WI38 (cell line): ENCODE results near the gene TIMP4.

Experiments used
- H3K4me3 ChIP-seq: 2 replicates; pipeline ENCODE4 v1.5.1; 2011; ENCODE audit warnings: low read depth, mild to moderate bottlenecking, control low read depth, low read length
- CTCF ChIP-seq: IDR thresholded peaks from 2 replicates; pipeline ENCODE4 v1.5.1; 2012; ENCODE audit warnings: low read depth, mild to moderate bottlenecking, control low read depth, low read length

TIMP4 gene

GRCh38 chr3:12179441-12179840 lies 20.7 kb upstream of the TIMP4 start:
- H3K4me3 ChIP-seq: no peak overlapping the region
- TF ChIP-seq CTCF: no peak

DNA sequence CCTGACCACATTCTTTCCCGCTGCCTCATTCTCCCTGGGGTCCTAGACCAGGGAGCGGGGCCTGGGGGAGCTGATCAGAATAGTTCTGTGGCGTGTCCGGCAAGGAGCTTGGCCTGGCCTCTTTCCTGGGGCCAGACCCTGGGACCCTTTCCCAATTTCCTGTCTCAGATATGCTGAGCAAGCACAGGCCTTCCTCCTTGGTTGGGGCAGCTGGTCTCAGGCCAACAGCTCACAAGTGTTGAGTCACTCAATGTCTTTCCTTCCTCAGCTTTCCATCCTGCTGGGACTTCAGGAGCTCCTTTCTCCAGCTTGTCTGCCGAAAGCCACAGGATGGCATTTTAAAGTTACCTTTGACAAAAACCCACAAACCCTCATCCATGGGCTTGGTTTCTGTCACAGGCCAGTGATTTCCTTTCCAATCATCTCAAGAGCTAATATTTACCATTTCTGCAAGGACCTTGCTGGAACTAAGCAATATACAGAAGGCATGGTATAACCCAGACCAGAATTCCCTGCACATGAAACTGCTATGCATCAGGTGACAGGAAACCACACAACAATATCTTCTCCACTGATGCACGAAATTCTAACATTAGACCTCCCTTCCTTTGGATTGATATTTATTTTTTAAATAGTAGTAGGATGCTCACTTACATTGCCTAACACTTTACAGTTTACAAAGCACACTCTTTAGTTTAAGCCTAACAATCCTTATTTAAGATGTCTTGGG lies 19.5 kb upstream of the TIMP4 start:
- TF ChIP-seq CTCF: no peak
- H3K4me3 ChIP-seq: no peak overlapping the region

GRCh38 chr3:12177126-12177525 lies 18.4 kb upstream of the TIMP4 start:
- no peak overlapping the region for H3K4me3 ChIP-seq
- no peak for TF ChIP-seq CTCF

DNA sequence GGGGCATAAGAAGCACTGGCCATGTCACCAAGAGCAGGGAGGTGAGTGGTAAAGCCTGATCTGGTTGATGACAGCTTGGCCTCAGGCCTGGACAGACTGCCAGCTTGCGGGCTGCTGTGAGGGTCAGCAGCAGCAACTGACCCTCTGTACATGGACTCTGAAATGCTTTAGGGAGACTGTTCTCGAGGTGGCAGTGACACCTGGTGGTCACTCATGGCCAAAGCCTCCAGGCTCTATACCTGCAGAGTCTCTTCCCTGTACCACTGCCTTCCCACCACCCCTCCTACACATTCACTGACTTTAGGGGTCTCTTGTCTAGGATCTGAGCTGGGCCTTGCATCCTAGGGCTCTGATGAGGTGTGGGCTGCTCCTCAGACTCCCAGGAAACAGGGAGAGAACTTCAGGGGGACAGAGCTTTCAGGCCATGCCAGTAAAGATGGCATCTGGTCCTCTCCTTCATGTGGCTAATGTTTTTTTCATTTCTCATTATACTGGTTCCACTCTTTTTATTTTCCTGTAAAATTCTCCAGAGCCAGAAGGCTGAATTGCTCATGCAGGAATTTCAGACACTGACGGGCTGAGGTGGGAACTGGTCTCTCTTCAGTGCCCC lies 17.2 kb upstream of the TIMP4 start:
- peak; percentile 76 for TF ChIP-seq CTCF
- H3K4me3 ChIP-seq: no peak overlapping the region

DNA sequence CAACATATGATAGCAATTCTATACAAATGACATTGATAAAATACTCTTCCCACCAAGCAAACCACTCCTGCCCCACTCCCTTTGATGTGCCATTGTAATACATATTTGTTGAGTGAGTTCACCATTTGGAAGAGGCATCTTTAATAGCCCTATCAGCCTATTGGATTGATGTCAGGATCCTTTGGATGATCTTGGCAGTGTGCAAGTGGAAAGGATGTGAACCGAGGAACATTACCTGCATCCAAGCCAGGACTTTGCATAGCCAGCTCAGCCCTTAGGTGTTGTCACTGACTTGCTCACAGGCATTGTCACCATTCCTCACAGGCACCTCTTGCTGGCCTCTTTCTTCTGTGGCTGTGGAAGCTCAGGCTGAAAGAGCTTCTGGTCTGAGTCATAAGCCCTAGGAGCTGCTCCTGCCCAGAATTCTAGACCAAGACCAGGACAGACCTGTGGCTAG lies 16.5 kb upstream of the TIMP4 start:
- TF ChIP-seq CTCF: no peak
- H3K4me3 ChIP-seq: no peak overlapping the region

- TF ChIP-seq CTCF: no peak
Observed at GRCh38 chr3:12170207-12170606, 11.5 kb upstream of the TIMP4 start.

DNA sequence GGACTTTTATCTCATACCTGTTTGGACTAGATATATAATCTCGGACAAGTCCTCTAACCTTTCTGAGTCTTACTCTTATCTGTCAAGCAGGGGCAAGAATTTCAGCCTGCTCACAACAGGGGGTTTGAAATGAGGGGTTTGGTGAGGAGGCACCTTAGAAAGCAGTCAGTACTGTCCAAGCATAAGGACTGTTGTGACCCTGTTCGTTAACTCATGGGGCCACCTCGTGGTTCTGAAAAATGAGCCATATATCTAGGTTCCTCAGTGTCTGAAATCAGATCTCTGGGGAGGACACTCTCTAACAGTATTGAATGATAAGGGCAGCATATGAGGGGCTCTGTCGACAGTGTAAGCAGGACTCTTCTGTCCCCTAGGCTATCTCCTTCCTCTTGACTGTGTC lies 7.2 kb upstream of the TIMP4 start:
- TF ChIP-seq CTCF: no peak
- H3K4me3 ChIP-seq: no peak overlapping the region

More at GRCh38 chr3:12170207-12170606, 11.5 kb upstream of the TIMP4 start:
- H3K4me3 ChIP-seq: no peak overlapping the region
